ENCODE results near the gene C1QTNF9. TPM values are rescaled to one million over a fixed set of nuclear protein-coding genes. Genes with fewer than 3 reads are reported as not detected.

The C1QTNF9 gene
- total and polyA plus RNA-seq, 2 of the 8 experiments (the other 6 are each of a cell fraction or from before 2014, with no cell fraction given) = not detected

GRCh38 chr13:24355103-24355502, 45.7 kb downstream of the C1QTNF9 start (continued):
- no peak for TF ChIP-seq CTCF (IDR thresholded peaks at IDR 0.05; ENCODE audit: control extremely low read depth in 1 of 3, insufficient read depth in 1 of 3, low read depth in 1 of 3, low read length in 3 of 3)
- TF ChIP-seq POLR2AphosphoS5 (IDR thresholded peaks at IDR 0.05; ENCODE audit: low read depth, low read length) = no peak
- no peak for TF ChIP-seq CBX5 (IDR thresholded peaks at IDR 0.05; ENCODE audit: low read depth, low read length)
- TF ChIP-seq SP1 (IDR thresholded peaks at IDR 0.05; ENCODE audit: low read depth, low read length) = no peak
- no peak for TF ChIP-seq MAX (IDR thresholded peaks at IDR 0.05)
- no peak for TF ChIP-seq TEAD4 (IDR thresholded peaks at IDR 0.05; ENCODE audit: low read depth, low read length)
